GM18507 (cell line): ENCODE data around the gene SOBP.

Source experiments
- DNase-seq: peaks from one replicate; pipeline ENCODE4 v3.0.0; 2011; ENCODE audit warnings: low read depth; ENCODE audit not compliant: insufficient read length; ENCODE audit errors: extremely low spot score
- FAIRE-seq: peaks from 2 replicates; lab custom pipeline; 2011; peaks lifted over from hg19 to GRCh38; lab: Jason Lieb, UNC

SOBP gene

DNA sequence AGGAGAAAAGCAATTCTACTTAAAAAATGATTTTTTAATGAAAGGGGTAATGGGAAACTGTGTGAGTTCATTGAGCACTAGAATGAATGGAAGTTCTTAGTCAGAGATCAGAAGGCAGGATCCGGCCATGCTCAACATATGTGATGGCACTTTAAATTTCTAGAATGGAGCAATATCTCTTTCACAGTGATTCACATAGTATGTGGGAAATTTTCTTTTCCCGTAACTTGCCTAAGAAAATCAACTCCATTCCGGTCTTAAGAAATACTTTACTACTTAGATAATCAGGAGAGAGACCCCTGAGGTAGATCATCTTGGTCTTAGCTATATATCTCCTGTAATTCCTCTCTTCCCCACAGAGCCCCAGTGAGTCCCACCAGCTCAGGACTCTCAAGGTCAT, 202.4 kb downstream of the SOBP start:
- no peak for FAIRE-seq
- DNase-seq, result no peak

DNA sequence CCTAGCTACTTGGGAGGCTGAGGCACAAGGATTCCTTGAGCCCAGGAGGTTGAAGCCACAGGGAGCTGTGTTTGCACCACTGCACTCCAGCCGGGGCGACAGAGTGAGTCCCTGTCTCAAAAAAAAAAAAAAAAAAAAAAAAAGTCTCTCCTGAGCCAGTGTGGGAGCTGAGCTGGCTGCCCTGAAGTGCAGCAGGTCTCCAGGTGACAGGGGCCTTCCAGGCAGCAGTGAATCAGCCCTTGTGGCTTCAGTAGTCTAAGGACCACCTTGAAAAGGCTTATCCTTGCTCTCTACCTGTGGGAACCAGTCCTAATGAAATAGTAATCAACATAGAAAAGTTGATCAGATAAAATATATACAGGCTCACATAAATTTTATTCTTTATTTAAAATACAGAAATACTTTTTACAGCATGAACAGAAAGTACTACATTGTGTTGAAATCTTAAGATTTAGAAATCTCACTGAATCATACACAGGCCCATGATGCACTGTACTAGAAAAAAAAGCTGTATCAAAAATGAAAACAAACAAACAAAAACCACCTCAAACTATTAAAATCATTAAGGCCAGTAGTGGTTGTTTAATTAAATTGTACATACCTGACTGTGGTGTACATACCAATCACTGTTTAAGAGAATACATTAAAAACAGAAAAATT, 205.3 kb downstream of the SOBP start:
- no peak for FAIRE-seq
- DNase-seq, result no peak

DNA sequence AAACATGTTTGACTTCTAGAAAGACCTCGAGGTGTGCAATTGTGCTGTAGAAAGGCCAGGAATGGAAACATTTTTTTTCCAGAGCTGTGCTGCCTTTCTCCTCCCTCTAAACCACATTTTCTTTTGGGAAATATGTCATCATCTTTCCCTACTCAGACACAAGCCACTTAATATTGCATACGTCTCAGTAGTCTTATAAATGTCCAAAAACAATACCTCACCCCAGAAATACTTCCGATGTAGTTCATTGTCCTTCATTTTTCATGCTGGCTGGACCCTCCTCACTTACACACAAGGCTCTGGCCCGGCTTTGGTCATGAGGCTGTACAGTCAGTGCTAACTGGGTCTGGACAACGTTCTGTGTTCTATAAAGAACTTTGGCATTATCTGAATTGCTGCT, 207.8 kb downstream of the SOBP start:
- no peak for FAIRE-seq
- DNase-seq, result no peak

- no peak for DNase-seq
- no peak for FAIRE-seq
Measured at GRCh38 chr6:107698146-107698545, 208.2 kb downstream of the SOBP start.

GRCh38 chr6:107699254-107699653, 209.3 kb downstream of the SOBP start:
- no peak for DNase-seq
- FAIRE-seq, result no peak

GRCh38 chr6:107699697-107700325, 209.9 kb downstream of the SOBP start:
- no peak for FAIRE-seq
- no peak for DNase-seq

DNA sequence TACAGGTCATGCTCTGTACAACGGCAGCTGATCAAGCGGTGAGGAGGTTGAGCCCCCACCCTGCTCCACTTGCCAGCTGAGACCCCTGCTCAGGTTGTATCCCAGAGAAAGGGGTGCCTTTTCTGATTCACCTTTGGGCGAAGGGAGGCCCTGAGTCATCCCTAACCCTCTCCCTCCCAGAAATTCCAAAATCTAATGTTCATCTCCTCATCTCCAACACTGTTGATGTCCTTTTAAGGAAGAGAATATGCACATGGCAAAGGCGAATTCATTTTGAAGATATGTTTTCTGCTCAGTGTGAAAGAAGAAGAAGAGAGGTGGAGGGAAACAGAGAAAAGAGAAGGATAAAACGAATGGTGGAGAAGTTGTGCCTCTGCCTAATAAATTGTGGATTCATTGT, 213.7 kb downstream of the SOBP start:
- DNase-seq (no peak), FAIRE-seq (no peak)

DNA sequence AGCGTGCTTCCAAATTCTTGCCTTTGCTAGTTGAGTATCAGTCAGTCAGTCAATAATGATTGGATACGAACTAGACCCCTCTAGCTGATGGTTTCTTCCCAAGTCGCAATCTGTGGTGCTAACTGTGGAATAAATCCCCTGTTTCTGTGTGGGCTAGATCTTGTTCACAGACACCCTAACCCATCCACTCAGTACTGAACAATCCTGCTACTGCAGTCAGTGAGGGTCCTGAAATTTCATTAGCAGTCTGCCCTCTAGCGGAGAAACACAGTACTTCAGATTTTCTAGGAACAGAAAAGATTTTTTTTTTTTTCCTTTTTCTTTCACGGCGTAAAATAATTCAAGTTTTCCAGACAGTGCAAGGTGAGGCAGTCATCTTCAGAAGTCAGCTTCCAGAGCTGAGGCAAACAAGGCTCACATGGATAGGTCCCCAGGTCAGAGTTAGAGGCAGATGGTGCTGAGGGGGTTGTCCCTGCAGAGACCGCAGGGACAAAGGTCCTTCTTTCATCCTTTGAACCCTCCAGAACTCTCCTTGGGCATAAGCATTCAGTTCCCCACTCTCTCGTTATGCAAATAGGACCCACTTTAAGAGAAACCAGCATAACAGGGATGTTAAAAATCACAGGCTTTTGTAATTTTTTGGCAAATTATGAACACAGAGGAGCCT, 214.6 kb downstream of the SOBP start:
- peak; percentile 89 for FAIRE-seq
- DNase-seq, result no peak

DNA sequence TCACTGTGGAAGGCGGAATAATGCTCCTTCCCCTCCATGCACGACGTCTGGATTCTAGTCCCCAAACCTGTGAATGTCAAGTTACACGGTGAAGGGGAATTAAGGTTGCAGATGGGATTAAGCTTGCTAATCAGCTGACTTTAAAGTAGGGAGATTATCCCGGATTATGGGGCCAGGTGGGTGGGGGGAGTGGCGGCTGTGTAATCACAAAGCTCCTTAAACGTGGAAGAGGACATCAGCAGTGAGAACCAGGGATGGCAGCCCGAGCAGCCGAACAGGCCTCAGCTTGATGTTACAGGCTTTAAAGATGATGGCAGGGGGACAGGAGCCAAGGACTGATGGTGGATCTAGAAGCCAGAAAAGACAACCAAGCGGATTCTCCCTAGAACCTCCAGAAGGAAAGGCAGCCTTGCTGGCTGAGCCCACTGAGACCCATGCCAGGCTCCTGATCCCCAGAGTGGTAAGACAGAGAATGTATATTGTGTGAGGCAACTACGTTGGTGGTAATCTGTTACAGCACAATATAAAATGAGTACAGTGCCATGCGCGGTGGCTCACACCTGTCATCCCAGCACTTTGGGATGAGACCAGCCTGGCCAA, 216.7 kb downstream of the SOBP start:
- FAIRE-seq (no peak), DNase-seq (no peak)

- FAIRE-seq (no peak), DNase-seq (no peak)
Measured at GRCh38 chr6:107707346-107708275, 217.7 kb downstream of the SOBP start.

DNA sequence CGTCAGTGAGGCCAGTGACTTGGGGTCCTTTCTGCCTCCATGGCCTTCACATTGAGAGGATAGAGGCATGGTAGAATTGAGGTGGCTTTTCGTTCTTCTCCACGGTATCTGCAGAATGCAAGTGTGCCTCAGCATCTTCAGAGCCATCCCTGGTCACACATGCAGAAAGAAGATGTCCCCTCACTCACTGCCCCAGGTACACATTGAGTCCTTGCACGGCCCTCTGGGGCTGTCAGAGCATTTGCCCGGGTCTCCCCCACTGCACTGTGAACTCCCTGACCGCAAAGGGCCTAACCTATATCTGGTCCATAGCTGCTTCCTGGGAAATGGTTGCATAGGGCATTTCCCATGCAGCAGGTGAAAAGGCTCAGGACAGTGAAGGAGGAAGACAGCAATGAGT, 218.5 kb downstream of the SOBP start:
- FAIRE-seq (no peak), DNase-seq (no peak)

DNA sequence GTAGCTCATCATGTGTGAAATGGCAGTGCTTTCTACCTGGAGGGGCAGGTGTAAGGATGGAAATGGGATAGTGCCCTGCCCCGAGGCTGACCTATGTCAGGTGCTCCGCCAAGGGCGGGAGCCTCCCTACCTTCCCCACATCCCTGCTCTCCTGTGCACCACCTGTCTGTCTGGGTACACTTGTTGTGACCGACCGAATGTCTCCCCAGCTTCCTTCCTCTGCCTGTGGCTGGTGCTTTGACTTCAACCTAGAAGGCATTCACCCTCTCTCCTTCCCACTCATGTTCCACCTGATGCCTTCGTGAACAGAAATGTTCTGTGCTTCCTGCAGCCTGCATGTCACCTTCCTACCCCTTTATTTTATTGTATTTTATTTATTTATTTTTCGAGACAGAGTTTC, 219.4 kb downstream of the SOBP start:
- no peak for FAIRE-seq
- no peak for DNase-seq
